IMR-90 (cell line): ENCODE results near the gene AOX1. TPM values are rescaled to one million over a fixed set of nuclear protein-coding genes. Genes with fewer than 3 reads are reported as not detected.

Experiments
- ATAC-seq: fragments of 200-7000 bp; cut with Tn5 transposase; 2 replicates; pipeline ENCODE4 v1.9.1; 2020; ENCODE audit warnings: low read depth, mild to moderate bottlenecking, moderate library complexity
- BruUV-seq: library from RNA; stranded (reverse); fragments of 400-500 nt; replicated peaks from 2 replicates; lab custom pipeline; 2021; lab: Mats Ljungman, UMichigan
- CTCF ChIA-PET: fragments of 300-600 bp; formaldehyde crosslinking; extraction: SDS; loops from one replicate; lab custom pipeline; 2021; ENCODE audit warnings: antibody characterized with exemption; lab: Yijun Ruan, JAX
- POLR2A ChIA-PET: fragments of 300-600 bp; sonication (Branson Sonifier 250); formaldehyde crosslinking; loops from one replicate; lab custom pipeline; 2022; ENCODE audit warnings: antibody characterized with exemption; ENCODE audit not compliant: unreplicated experiment; lab: Charles Lee
- DNase-seq: peaks from one replicate; pipeline ENCODE4 v3.0.0; 2013
- H2AFZ ChIP-seq: replicated peaks from 2 replicates; pipeline ENCODE3; 2013; ENCODE audit warnings: low read length, mild to moderate bottlenecking; ENCODE audit not compliant: poor library complexity
- H2AK5ac ChIP-seq: 2 replicates; pipeline ENCODE4 v1.6.1; 2013; ENCODE audit warnings: low read depth, low read length, inconsistent platforms
- H2AK9ac ChIP-seq: replicated peaks from 2 replicates; pipeline ENCODE3; 2013; ENCODE audit warnings: mild to moderate bottlenecking, low read depth, low read length, moderate library complexity; ENCODE audit not compliant: poor library complexity
- H2BK120ac ChIP-seq: 2 replicates; pipeline ENCODE4 v1.6.1; 2013; ENCODE audit warnings: low read depth, low read length, inconsistent platforms
- H2BK15ac ChIP-seq: 3 replicates; pipeline ENCODE4 v1.6.1; 2013; ENCODE audit warnings: low read depth, low read length, inconsistent platforms
- H2BK20ac ChIP-seq: 2 replicates; pipeline ENCODE4 v1.6.1; 2013; ENCODE audit warnings: low read depth, mild to moderate bottlenecking, inconsistent platforms, low read length, moderate library complexity
- H2BK5ac ChIP-seq: 2 replicates; pipeline ENCODE4 v1.6.1; 2013; ENCODE audit warnings: mild to moderate bottlenecking, low read depth, low read length, inconsistent platforms; ENCODE audit not compliant: poor library complexity, severe bottlenecking
- H3K14ac ChIP-seq: replicated peaks from 2 replicates; pipeline ENCODE4 v1.6.1; 2013; ENCODE audit warnings: low read depth, low read length, inconsistent platforms
- H3K18ac ChIP-seq: 2 replicates; pipeline ENCODE4 v1.6.1; 2013; ENCODE audit warnings: low read depth, low read length, control low read depth
- H3K23ac ChIP-seq: 2 replicates; pipeline ENCODE4 v1.6.1; 2013; ENCODE audit warnings: low read depth, low read length, inconsistent platforms
- H3K27ac ChIP-seq: 2 replicates; pipeline ENCODE4 v1.5.1; 2013; ENCODE audit warnings: mild to moderate bottlenecking, control low read depth, low read length; ENCODE audit not compliant: insufficient read depth
- H3K27me3 ChIP-seq: 2 replicates; pipeline ENCODE4 v1.6.1; 2013; ENCODE audit warnings: low read length; ENCODE audit not compliant: control insufficient read depth, insufficient read depth
- H3K36me3 ChIP-seq: 2 replicates; pipeline ENCODE4 v1.6.1; 2013; ENCODE audit warnings: low read length, mixed read lengths; ENCODE audit not compliant: control insufficient read depth, insufficient read depth
- H3K4ac ChIP-seq: 2 replicates; pipeline ENCODE4 v1.6.1; 2013; ENCODE audit warnings: low read depth, low read length, inconsistent platforms
- H3K4me1 ChIP-seq: 2 replicates; pipeline ENCODE4 v1.6.1; 2013; ENCODE audit warnings: low read length, mixed read lengths; ENCODE audit not compliant: control insufficient read depth, insufficient read depth
- H3K4me2 ChIP-seq: 2 replicates; pipeline ENCODE4 v1.6.1; 2013; ENCODE audit warnings: low read depth, mild to moderate bottlenecking, control low read depth, low read length, moderate library complexity
- H3K4me3 ChIP-seq: 2 replicates; pipeline ENCODE4 v1.5.1; 2013; ENCODE audit warnings: low read depth, mild to moderate bottlenecking, control low read depth, low read length, moderate library complexity; ENCODE audit not compliant: insufficient read depth
- H3K56ac ChIP-seq: 2 replicates; pipeline ENCODE4 v1.6.1; 2013; ENCODE audit warnings: low read length, inconsistent platforms; ENCODE audit not compliant: insufficient read depth; ENCODE audit errors: extremely low read depth
- H3K79me1 ChIP-seq, 2 experiments: 2 replicates each; pipeline ENCODE4 v1.6.1; 2013; ENCODE audit warnings: low read length in 2 of 2, inconsistent platforms in 1 of 2, low read depth in 1 of 2
- H3K9ac ChIP-seq: 2 replicates; pipeline ENCODE4 v1.6.1; 2013; ENCODE audit warnings: low read depth, low read length, control low read depth
- H3K9me1 ChIP-seq: 2 replicates; pipeline ENCODE4 v1.6.1; 2013; ENCODE audit warnings: low read length, inconsistent platforms; ENCODE audit not compliant: insufficient read depth
- H3K9me3 ChIP-seq: 2 replicates; pipeline ENCODE4 v1.6.1; 2013; ENCODE audit warnings: low read length; ENCODE audit not compliant: control insufficient read depth, insufficient read depth
- H4K20me1 ChIP-seq: 2 replicates; pipeline ENCODE4 v1.6.1; 2013; ENCODE audit warnings: low read length, inconsistent platforms; ENCODE audit not compliant: insufficient read depth
- H4K5ac ChIP-seq: 2 replicates; pipeline ENCODE4 v1.6.1; 2013; ENCODE audit warnings: mild to moderate bottlenecking, low read depth, low read length, control low read depth
- H4K8ac ChIP-seq, 2 experiments: 2 replicates each; pipeline ENCODE4 v1.6.1; 2013; ENCODE audit warnings: low read depth in 2 of 2, low read length in 2 of 2, control low read depth in 1 of 2, inconsistent platforms in 1 of 2
- H4K91ac ChIP-seq: 2 replicates; pipeline ENCODE4 v1.6.1; 2013; ENCODE audit warnings: low read depth, low read length, inconsistent platforms; ENCODE audit not compliant: insufficient read depth
- BHLHE40 ChIP-seq: fragments of 150-350 bp; IDR thresholded peaks from 2 replicates; pipeline ENCODE4 v1.6.1; 2016; ENCODE audit warnings: mild to moderate bottlenecking, low read depth, low read length
- CEBPB ChIP-seq: IDR thresholded peaks from 2 replicates; pipeline ENCODE4 v1.6.1; 2012; ENCODE audit warnings: low read depth, low read length, improper control_type of control experiment
- CHD1 ChIP-seq: IDR thresholded peaks from 2 replicates; pipeline ENCODE4 v1.6.1; 2012; ENCODE audit warnings: low read depth, low read length, improper control_type of control experiment
- CTCF ChIP-seq: conservative IDR thresholded peaks from 2 replicates; pipeline ENCODE4 v1.5.1; 2012; ENCODE audit warnings: mild to moderate bottlenecking, low read depth, low read length, improper control_type of control experiment
- ELK1 ChIP-seq: fragments of 150-350 bp; IDR thresholded peaks from 2 replicates; pipeline ENCODE4 v1.6.1; 2016; ENCODE audit warnings: low read depth, mild to moderate bottlenecking, low read length, moderate library complexity, borderline replicate concordance
- FOS ChIP-seq: fragments of 150-350 bp; IDR thresholded peaks from 2 replicates; pipeline ENCODE4 v1.6.1; 2016; ENCODE audit warnings: low read depth, low read length
- MAFK ChIP-seq: IDR thresholded peaks from 2 replicates; pipeline ENCODE4 v1.6.1; 2012; ENCODE audit warnings: low read depth, low read length, improper control_type of control experiment
- MAZ ChIP-seq: IDR thresholded peaks from 2 replicates; pipeline ENCODE4 v1.6.1; 2012; ENCODE audit warnings: low read depth, mild to moderate bottlenecking, low read length, improper control_type of control experiment, moderate library complexity, borderline replicate concordance
- MXI1 ChIP-seq: IDR thresholded peaks from 2 replicates; pipeline ENCODE4 v1.6.1; 2012; ENCODE audit warnings: low read depth, mild to moderate bottlenecking, low read length, moderate library complexity, borderline replicate concordance
- NFE2L2 ChIP-seq: fragments of 150-350 bp; IDR thresholded peaks from 2 replicates; pipeline ENCODE4 v1.6.1; 2016; ENCODE audit warnings: low read depth, mild to moderate bottlenecking, low read length
- POLR2A ChIP-seq: IDR thresholded peaks from 2 replicates; pipeline ENCODE4 v1.6.1; 2012; ENCODE audit warnings: mild to moderate bottlenecking, low read depth, low read length
- RAD21 ChIP-seq: IDR thresholded peaks from 2 replicates; pipeline ENCODE4 v1.6.1; 2012; ENCODE audit warnings: low read length, improper control_type of control experiment
- RCOR1 ChIP-seq: IDR thresholded peaks from 2 replicates; pipeline ENCODE4 v1.6.1; 2012; ENCODE audit warnings: mild to moderate bottlenecking, low read length, improper control_type of control experiment; ENCODE audit not compliant: insufficient replicate concordance
- RFX5 ChIP-seq: IDR thresholded peaks from 2 replicates; pipeline ENCODE4 v1.8.0; 2012; ENCODE audit warnings: low read depth, mild to moderate bottlenecking, low read length, moderate library complexity
- SMC3 ChIP-seq: fragments of 150-350 bp; IDR thresholded peaks from 2 replicates; pipeline ENCODE4 v1.6.1; 2016; ENCODE audit warnings: low read depth, mild to moderate bottlenecking, antibody characterized with exemption, low read length, moderate library complexity
- USF2 ChIP-seq: fragments of 150-350 bp; IDR thresholded peaks from 2 replicates; pipeline ENCODE4 v1.6.1; 2017; ENCODE audit warnings: mild to moderate bottlenecking, antibody characterized with exemption, low read length, low read depth
- WGBS, 2 experiments: methylation state at CpG; one replicate each; pipeline versions ENCODE4 v1.1.5 to v1.1.7; 2013; ENCODE audit warnings: missing lambda C conversion rate in 2 of 2; ENCODE audit not compliant: insufficient read length in 1 of 2; ENCODE audit errors: extremely low coverage in 2 of 2; 5-methylcytosine and 5-hydroxymethylcytosine counted together
- dilution Hi-C: fragments of 300-500 bp; cut with HindIII; formaldehyde crosslinking; loops from one replicate; pipeline ENCODE4 v1.14.3; 2018; ENCODE audit warnings: low sequenced_read_pairs; ENCODE audit not compliant: unreplicated experiment
- in situ Hi-C: fragments of 300-500 bp; cut with MboI; formaldehyde crosslinking; loops from 3 replicates; pipeline ENCODE4 v1.14.3; 2019; ENCODE audit warnings: low sequenced_read_pairs, inconsistent platforms, mixed read lengths
- intact Hi-C: fragments of 100-400 bp; cut with micrococcal nuclease; formaldehyde crosslinking; loops from 2 replicates; pipeline ENCODE4 v1.10.0; 2022
- polyA plus RNA-seq, 3 experiments: library from polyadenylated mRNA; depleted of rRNA; stranded (reverse); fragments of >200 nt; gene quantifications; 2 replicates each; pipeline ENCODE4 v1.2.3, GENCODE V29; 2012; ENCODE audit warnings: low replicate concordance in 1 of 3
- total RNA-seq: library from RNA; depleted of rRNA; stranded (reverse); fragments of >200 nt; gene quantifications from 2 replicates; pipeline ENCODE4 v1.2.3, GENCODE V29; 2012

AOX1 gene
- total and polyA plus RNA-seq, 2 of the 4 experiments (the other 2 are of a cell fraction): 21.7 to 59.9 TPM

- Histone ChIP-seq H3K56ac (no peak overlapping the region), H3K27ac (no peak overlapping the region), H2BK15ac (no peak overlapping the region), H4K8ac (no peak overlapping the region), H3K79me1 (no peaks in the 10 kb centered on the region), H2BK5ac (no peak overlapping the region), H2AFZ (no peak overlapping the region), H3K4me3 (no peak overlapping the region), H3K27me3 (no peaks in the 10 kb centered on the region; the same call in 1 of the 2 replicates), H3K23ac (no peak overlapping the region), H3K9me3 (no peaks in the 10 kb centered on the region), H3K36me3 (no peaks in the 10 kb centered on the region), H3K14ac (no peak overlapping the region), H3K9me1 (no peaks in the 10 kb centered on the region; the same call in 1 of the 2 replicates), H4K91ac (no peak overlapping the region), H2BK20ac (no peak overlapping the region), H4K20me1 (no peaks in the 10 kb centered on the region), H2BK120ac (no peak overlapping the region), H3K4me2 (no peak overlapping the region), H2AK9ac (no peak overlapping the region), H3K4me1 (no peaks in the 10 kb centered on the region; the same call in 1 of the 2 replicates), H2AK5ac (no peak overlapping the region), H3K9ac (no peak overlapping the region), H3K4ac (no peak overlapping the region), H4K5ac (no peak overlapping the region), H3K18ac (no peak overlapping the region)
- BruUV-seq: no TSS peak
- DNase-seq (no peak), ATAC-seq (no peak)
- CTCF ChIA-PET: interaction anchor here (1.7 kb wide), 1 partner anchor 10 kb away, joined by 5 read pairs; no protein-coding TSS in a partner anchor
- no peak for TF ChIP-seq SMC3
- TF ChIP-seq RCOR1: no peak
- no peak for TF ChIP-seq FOS
- TF ChIP-seq ELK1: no peak
- TF ChIP-seq NFE2L2: no peak
- TF ChIP-seq CEBPB: no peak
- TF ChIP-seq RAD21: no peak
- no peak for TF ChIP-seq MAZ
- no peak for TF ChIP-seq MXI1
- no peak for TF ChIP-seq CTCF
- TF ChIP-seq CHD1: no peak
- no peak for TF ChIP-seq RFX5
- no peak for TF ChIP-seq MAFK
- no peak for TF ChIP-seq USF2
- no peak for TF ChIP-seq POLR2A
- no peak for TF ChIP-seq BHLHE40
- 81% methylated on average over 3 of the region's 7 CpGs; no CpG with 5 or more reads in 1 of the 2 experiments for WGBS, 2 experiments
- in situ Hi-C loops (no loop called here), dilution Hi-C loops (no loop called here), intact Hi-C loops (no loop called here)
- POLR2A ChIA-PET: no interaction called here
Measured at GRCh38 chr2:200674837-200675236, 89.0 kb downstream of the AOX1 start.
